ENCODE data around the gene CXorf65.

DNA sequence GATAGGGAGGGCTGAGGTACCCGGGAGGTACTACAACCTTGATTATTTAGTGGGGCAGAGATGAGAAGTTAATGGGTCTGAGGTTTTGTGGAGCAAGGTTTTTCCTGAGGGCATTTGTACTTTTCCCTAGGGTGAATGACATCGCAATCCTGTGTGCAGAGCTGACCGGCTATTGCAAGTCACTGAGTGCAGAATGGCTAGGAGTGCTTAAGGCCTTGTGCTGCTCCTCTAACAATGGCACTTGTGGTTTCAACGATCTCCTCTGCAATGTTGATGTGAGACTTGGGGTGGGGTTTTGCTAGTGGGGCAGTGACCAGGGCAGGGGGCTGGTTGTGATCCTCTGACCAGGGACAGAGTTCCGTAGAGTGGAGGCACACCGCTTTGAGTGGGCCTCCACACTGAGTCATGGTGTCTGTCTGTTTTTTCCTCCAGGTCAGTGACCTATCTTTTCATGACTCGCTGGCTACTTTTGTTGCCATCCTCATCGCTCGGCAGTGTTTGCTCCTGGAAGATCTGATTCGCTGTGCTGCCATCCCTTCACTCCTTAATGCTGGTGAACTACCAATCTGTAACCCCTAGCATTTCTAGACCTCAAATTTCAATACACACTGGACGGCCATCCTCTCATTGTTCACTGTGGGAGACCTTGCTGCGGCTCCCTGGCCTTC is 21.8 kb upstream of the CXorf65 start:
- TF ChIP-seq, protein P1, sequence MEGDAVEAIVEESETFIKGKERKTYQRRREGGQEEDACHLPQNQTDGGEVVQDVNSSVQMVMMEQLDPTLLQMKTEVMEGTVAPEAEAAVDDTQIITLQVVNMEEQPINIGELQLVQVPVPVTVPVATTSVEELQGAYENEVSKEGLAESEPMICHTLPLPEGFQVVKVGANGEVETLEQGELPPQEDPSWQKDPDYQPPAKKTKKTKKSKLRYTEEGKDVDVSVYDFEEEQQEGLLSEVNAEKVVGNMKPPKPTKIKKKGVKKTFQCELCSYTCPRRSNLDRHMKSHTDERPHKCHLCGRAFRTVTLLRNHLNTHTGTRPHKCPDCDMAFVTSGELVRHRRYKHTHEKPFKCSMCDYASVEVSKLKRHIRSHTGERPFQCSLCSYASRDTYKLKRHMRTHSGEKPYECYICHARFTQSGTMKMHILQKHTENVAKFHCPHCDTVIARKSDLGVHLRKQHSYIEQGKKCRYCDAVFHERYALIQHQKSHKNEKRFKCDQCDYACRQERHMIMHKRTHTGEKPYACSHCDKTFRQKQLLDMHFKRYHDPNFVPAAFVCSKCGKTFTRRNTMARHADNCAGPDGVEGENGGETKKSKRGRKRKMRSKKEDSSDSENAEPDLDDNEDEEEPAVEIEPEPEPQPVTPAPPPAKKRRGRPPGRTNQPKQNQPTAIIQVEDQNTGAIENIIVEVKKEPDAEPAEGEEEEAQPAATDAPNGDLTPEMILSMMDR (IDR thresholded peaks at IDR 0.05) = no peak
- TF ChIP-seq ZFX (IDR thresholded peaks at IDR 0.05; ENCODE audit: borderline replicate concordance) = no peak

Measured in 22Rv1 (cell line).